Endothelial cell of umbilical vein (primary cell): ENCODE data around the gene S100A13. TPM values are rescaled to one million over a fixed set of nuclear protein-coding genes. Genes with fewer than 3 reads are reported as not detected.

Source experiments
- BruUV-seq: library from RNA; stranded (reverse); fragments of 400-500 nt; replicated peaks from 2 replicates; lab custom pipeline; 2021; lab: Mats Ljungman, UMichigan
- CTCF ChIA-PET: fragments of 300-600, 350-600 bp; sonication (Branson Sonifier 250); formaldehyde crosslinking; loops from one replicate; lab custom pipeline; 2021; ENCODE audit warnings: antibody characterized with exemption, inconsistent platforms; lab: Charles Lee
- POLR2A ChIA-PET: fragments of 300-600, 350-600 bp; sonication (Branson Sonifier 250); formaldehyde crosslinking; loops from one replicate; lab custom pipeline; 2021; ENCODE audit warnings: antibody characterized with exemption, inconsistent platforms; lab: Charles Lee
- DNase-seq: peaks from one replicate; pipeline ENCODE4 v3.0.0-alpha.2; 2011; ENCODE audit warnings: low read depth, low spot score
- FAIRE-seq: peaks from 2 replicates; lab custom pipeline; 2011; peaks lifted over from hg19 to GRCh38; lab: Jason Lieb, UNC
- H2AFZ ChIP-seq: 2 replicates; pipeline ENCODE4 v1.6.0; 2012; ENCODE audit warnings: low read depth, low read length, control low read depth, inconsistent platforms
- H3K27ac ChIP-seq: 2 replicates; pipeline ENCODE4 v1.5.1; 2011; ENCODE audit warnings: low read depth, mild to moderate bottlenecking, control low read depth, low read length, moderate library complexity; ENCODE audit not compliant: insufficient read depth
- H3K27me3 ChIP-seq, 2 experiments: 2 replicates each; pipeline versions ENCODE4 v1.6.0 to v1.6.1; 2011; ENCODE audit warnings: low read length in 2 of 2, mixed read lengths in 1 of 2; ENCODE audit not compliant: control insufficient read depth in 2 of 2, insufficient read depth in 2 of 2
- H3K36me3 ChIP-seq, 2 experiments: 2 replicates in 1 of 2; 3 replicates in 1 of 2; pipeline ENCODE4 v1.5.1; 2011; ENCODE audit warnings: low read length in 2 of 2, mild to moderate bottlenecking in 1 of 2, moderate library complexity in 1 of 2; ENCODE audit not compliant: control insufficient read depth in 2 of 2, insufficient read depth in 2 of 2; ENCODE audit errors: extremely low read depth in 1 of 2
- H3K4me1 ChIP-seq: 3 replicates; pipeline ENCODE4 v1.5.1; 2011; ENCODE audit warnings: mild to moderate bottlenecking, low read length; ENCODE audit not compliant: control insufficient read depth, insufficient read depth; ENCODE audit errors: extremely low read depth
- H3K4me2 ChIP-seq: 2 replicates; pipeline ENCODE4 v1.6.1; 2011; ENCODE audit warnings: low read length, control low read depth, mixed read lengths; ENCODE audit not compliant: insufficient read depth
- H3K4me3 ChIP-seq, 3 experiments: fragments of 200-600 bp in 1 of 3; sonication (generic), shearing (Covaris generic) in 1 of 3; replicated peaks in 1 of 3; 2 replicates each; pipeline ENCODE4 v1.5.1; 2011 to 2016; ENCODE audit warnings: control low read depth in 3 of 3, low read length in 3 of 3, mild to moderate bottlenecking in 2 of 3, inconsistent platforms in 1 of 3, low read depth in 1 of 3, moderate library complexity in 1 of 3; ENCODE audit not compliant: insufficient read depth in 1 of 3
- H3K79me2 ChIP-seq: 2 replicates; pipeline ENCODE4 v1.6.0; 2012; ENCODE audit warnings: low read length, inconsistent platforms; ENCODE audit not compliant: control insufficient read depth, insufficient read depth
- H3K9ac ChIP-seq: replicated peaks from 2 replicates; pipeline ENCODE3; 2011; ENCODE audit warnings: low read length, control low read depth; ENCODE audit not compliant: insufficient read depth; ENCODE audit errors: extremely low read depth
- H3K9me1 ChIP-seq: replicated peaks from 3 replicates; pipeline ENCODE4 v1.6.0; 2011; ENCODE audit warnings: mild to moderate bottlenecking, low read length; ENCODE audit not compliant: control insufficient read depth, insufficient read depth; ENCODE audit errors: extremely low read depth
- H3K9me3 ChIP-seq: replicated peaks from 2 replicates; pipeline ENCODE4 v1.5.1; 2012; ENCODE audit warnings: low read length, inconsistent platforms; ENCODE audit not compliant: control insufficient read depth, insufficient read depth
- H4K20me1 ChIP-seq: replicated peaks from 2 replicates; pipeline ENCODE3; 2011; ENCODE audit warnings: mild to moderate bottlenecking, low read length; ENCODE audit not compliant: control insufficient read depth, insufficient read depth; ENCODE audit errors: extremely low read depth
- GATA2 ChIP-seq: IDR thresholded peaks from 2 replicates; pipeline ENCODE4 v1.7.0; 2011; ENCODE audit warnings: low read depth, mild to moderate bottlenecking, moderate library complexity, mixed read lengths, low read length; ENCODE audit not compliant: insufficient read length, insufficient read depth
- JUN ChIP-seq: IDR thresholded peaks from 2 replicates; pipeline ENCODE4 v1.6.1; 2011; ENCODE audit warnings: borderline replicate concordance, low read depth; ENCODE audit not compliant: insufficient read length, insufficient read depth
- POLR2A ChIP-seq: IDR thresholded peaks from 2 replicates; pipeline ENCODE4 v1.6.1; 2012; ENCODE audit warnings: low read depth, mild to moderate bottlenecking, control low read depth, low read length
- POLR2AphosphoS5 ChIP-seq: IDR thresholded peaks from 2 replicates; pipeline ENCODE4 v1.6.1; 2012; ENCODE audit warnings: low read depth, mild to moderate bottlenecking, control low read depth, low read length, moderate library complexity; ENCODE audit not compliant: insufficient read depth
- dilution Hi-C: fragments of 300-500 bp; cut with MboI; formaldehyde crosslinking; loops from one replicate; pipeline ENCODE4 v1.15.0; 2019; ENCODE audit warnings: low sequenced_read_pairs; ENCODE audit not compliant: extremely low pct_ligation_motif_present
- intact Hi-C: fragments of 100-400 bp; cut with micrococcal nuclease; formaldehyde crosslinking; loops from one replicate; pipeline ENCODE4 v1.10.0; 2022
- polyA plus RNA-seq, 4 experiments: library from polyadenylated mRNA; depleted of rRNA in 3 of 4; stranded (reverse) in 3 of 4; unstranded in 1 of 4; fragments of >200 nt; gene quantifications; 2 replicates each; pipeline versions ENCODE4 v1.2.1 to v1.2.3, GENCODE V29; 2011 to 2012; ENCODE audit warnings: missing spikeins in 1 of 4
- total RNA-seq: library from RNA; stranded (reverse); gene quantifications from 2 replicates; pipeline ENCODE4 v1.2.3, GENCODE V29; 2021
- TF ChIP-seq, protein P1 (sequence below), 2 donors: IDR thresholded peaks; 1 replicate in 1 of 2; 2 replicates in 1 of 2; pipeline ENCODE4 v1.5.1; 2011; ENCODE audit warnings: low read length in 2 of 2, mild to moderate bottlenecking in 2 of 2, moderate library complexity in 2 of 2, control low read depth in 1 of 2, inconsistent platforms in 1 of 2, low read depth in 1 of 2; ENCODE audit not compliant: insufficient read depth in 1 of 2; ENCODE audit errors: extremely low read depth in 1 of 2

The S100A13 gene
- total and polyA plus RNA-seq, 2 donors (not counting 3 experiments of a cell fraction or from before 2014, with no cell fraction given): 155 to 360 TPM

- ChIA-PET POLR2A (interaction anchor here (0.5 to 2.0 kb wide), 19 partner anchors 8 to 98 kb away, joined by 3 to 28 read pairs (median 5); partner anchors contain the start of genes S100A14, S100A16, S100A6 and SNAPIN), CTCF (interaction anchor here (0.9 to 2.5 kb wide), 11 partner anchors 13 to 123 kb away, joined by 3 to 29 read pairs (median 5); partner anchors contain the start of gene ILF2)
- H3K9ac ChIP-seq: peak overlapping the region; percentile 100
- H2AFZ ChIP-seq: peak overlapping the region; percentile 64
- H3K9me1 ChIP-seq: no peaks in the 10 kb centered on the region
- H3K36me3 ChIP-seq: peaks cover 8 to 12% of the 10 kb centered on the region in 2 experiments
- peaks cover 11% of the 10 kb centered on the region for H3K4me1 ChIP-seq
- peak overlapping the region; percentile 94 for H3K27ac ChIP-seq
- H3K4me3 ChIP-seq: peak overlapping the region in 2 of 3 experiments; percentile 34 to 35
- dilution Hi-C loops (no loop called here), intact Hi-C loops (loop anchor here (1.0 to 5.0 kb wide), 2 partner anchors 39 to 100 kb away; partner anchors contain the start of gene ILF2)
- H3K79me2 ChIP-seq: peaks cover 38% of the 10 kb centered on the region
- TF ChIP-seq POLR2A (no peak), JUN (no peak), GATA2 (no peak), POLR2AphosphoS5 (no peak)
- TF ChIP-seq, protein P1, sequence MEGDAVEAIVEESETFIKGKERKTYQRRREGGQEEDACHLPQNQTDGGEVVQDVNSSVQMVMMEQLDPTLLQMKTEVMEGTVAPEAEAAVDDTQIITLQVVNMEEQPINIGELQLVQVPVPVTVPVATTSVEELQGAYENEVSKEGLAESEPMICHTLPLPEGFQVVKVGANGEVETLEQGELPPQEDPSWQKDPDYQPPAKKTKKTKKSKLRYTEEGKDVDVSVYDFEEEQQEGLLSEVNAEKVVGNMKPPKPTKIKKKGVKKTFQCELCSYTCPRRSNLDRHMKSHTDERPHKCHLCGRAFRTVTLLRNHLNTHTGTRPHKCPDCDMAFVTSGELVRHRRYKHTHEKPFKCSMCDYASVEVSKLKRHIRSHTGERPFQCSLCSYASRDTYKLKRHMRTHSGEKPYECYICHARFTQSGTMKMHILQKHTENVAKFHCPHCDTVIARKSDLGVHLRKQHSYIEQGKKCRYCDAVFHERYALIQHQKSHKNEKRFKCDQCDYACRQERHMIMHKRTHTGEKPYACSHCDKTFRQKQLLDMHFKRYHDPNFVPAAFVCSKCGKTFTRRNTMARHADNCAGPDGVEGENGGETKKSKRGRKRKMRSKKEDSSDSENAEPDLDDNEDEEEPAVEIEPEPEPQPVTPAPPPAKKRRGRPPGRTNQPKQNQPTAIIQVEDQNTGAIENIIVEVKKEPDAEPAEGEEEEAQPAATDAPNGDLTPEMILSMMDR (IDR thresholded peaks at IDR 0.05; ENCODE audit: extremely low read depth in 1 of 2, insufficient read depth in 1 of 2, low read depth in 1 of 2, low read length in 2 of 2): no peak
- peak overlapping the region; percentile 78 for H3K4me2 ChIP-seq
- H3K27me3 ChIP-seq: no peaks in the 10 kb centered on the region
- BruUV-seq: no TSS peak
- no peaks in the 10 kb centered on the region for H3K9me3 ChIP-seq
- no peaks in the 10 kb centered on the region for H4K20me1 ChIP-seq
- DNase-seq (no peak), FAIRE-seq (no peak)
Observed at GRCh38 chr1:153633161-153633753, 6.0 kb upstream of the S100A13 start.
